HG03521 (cell line): ENCODE results near the gene ATP6V1F.
"Not testable (repeated sequence)": the region's sequence is repeated elsewhere in the genome, so short reads cannot be mapped to it uniquely, and the experiment has no call there.

Experiments
- ATAC-seq: cut with Tn5 transposase; IDR thresholded peaks from one replicate; pipeline ENCODE4 v1.9.1; 2021; ENCODE audit warnings: mild to moderate bottlenecking, moderate library complexity; ENCODE audit not compliant: unreplicated experiment

ATP6V1F gene

DNA sequence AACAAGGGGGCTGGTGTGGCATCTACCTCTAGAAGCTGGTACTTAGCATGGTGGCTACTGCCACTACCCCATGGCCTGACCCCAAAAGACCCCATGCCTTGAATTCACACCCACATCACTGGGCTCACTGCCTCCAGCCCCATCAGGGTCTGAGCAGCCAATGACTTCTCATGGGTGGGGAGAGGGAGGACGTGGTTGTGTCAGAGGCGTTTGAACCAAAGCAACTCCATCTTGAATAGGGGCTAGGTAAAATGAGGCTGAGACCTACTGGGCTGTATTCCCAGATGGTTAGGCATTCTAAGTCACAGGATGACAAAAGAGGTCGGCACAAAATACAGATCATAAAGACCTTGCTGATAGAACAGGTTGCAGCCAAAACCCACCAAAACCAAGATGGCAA, 32.7 kb downstream of the ATP6V1F start:
- no peak for ATAC-seq

- ATAC-seq: no peak
Measured at GRCh38 chr7:128899392-128899791, 36.7 kb downstream of the ATP6V1F start.

DNA sequence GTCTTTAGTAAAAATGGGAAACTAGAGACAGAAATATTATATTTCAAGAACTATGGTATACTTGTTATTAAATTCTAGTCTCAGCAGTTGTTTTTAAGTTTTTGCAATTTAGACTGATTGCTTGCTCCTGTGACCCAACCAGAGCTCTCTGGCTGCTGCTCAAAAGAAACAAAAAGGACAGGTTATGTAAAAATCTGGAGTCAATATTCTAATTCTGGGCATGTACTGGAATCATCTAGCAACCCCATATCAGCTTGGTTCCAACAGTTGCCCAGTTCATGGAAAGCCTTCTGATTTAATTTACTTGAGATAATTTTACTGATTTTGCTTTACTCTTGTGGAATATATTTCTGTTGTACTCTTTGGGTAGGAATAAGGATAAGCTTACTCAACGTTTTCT, 37.6 kb downstream of the ATP6V1F start:
- no peak for ATAC-seq

- no peak for ATAC-seq
Measured at GRCh38 chr7:128902761-128903585, 40.3 kb downstream of the ATP6V1F start.

DNA sequence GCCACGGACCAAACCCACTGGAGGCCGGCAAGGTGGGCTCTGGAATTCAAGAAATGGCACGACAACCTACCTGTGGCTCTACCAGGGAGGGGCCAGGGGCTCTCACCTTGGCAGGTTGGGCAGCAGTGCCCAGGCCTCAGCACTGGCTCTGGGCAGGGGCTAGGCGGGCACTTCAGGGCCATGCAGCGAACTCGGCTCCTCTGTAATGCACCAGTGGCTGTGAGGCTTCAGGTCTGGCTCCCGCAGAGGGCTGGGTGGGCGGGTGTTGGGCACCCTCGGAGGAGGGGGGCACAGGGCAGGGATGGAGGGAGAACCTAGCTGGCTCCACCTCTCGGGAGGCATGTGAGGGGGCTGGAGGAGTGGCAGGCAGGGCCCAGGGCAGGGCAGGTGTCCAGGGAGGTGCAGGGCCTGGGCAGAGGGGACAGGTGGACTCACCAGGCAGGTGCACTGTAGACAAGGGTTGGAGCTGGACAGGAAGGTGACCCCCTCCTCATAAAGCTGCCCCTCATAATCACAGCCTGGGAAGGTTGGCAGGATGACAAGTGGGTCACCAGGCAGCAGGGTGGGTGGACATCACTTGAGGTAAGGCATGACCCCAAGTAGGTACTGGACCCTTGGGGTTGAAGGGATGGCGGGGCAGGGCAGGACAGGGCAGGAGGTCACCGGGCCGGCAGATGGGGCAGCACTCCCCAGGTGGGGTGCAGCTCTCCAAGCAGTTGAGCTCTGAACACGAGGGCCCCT, 41.1 kb downstream of the ATP6V1F start:
- no peak for ATAC-seq

DNA sequence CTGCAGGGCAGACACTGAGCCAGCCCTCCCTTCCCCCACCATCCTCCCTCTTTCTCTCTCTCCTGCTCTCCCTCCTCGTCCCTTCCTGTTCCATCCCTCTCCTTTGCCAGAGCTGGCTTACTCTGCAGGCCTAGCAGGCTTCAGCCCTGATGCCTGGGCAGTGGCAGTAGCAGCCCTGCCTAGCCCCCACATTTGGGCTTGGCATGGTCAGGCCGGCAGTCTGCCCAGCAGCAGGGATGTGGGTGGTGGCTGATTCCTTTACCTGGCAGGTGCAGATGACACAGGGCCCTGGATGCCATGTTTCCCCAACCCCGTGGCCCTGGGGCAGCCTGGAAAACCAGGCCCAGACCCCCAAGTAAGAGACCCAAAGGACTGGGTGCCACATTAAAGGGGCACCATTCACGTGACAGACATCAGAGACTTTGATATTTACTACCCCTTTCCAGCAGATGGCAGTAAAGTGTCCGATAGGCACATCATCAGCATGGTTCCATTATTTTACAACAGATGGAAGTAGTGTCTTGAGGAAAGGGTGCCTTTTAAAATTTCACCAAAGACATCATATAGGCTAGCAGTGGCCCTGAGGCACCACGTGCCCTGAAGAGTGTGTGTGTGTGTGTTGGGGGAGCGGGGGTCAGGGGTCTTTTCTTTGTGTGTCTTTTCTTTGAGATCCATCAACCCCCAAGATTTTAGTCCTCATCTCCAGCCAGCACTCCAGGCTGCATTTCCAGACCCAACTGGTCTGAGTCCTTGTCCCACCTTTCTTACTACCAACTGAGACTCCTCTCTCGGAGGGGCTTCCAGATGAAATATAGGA, 41.9 kb downstream of the ATP6V1F start:
- no peak for ATAC-seq

- ATAC-seq: no peak
Measured at GRCh38 chr7:128906001-128906765, 43.5 kb downstream of the ATP6V1F start.

- ATAC-seq: no peak
Measured at GRCh38 chr7:128906766-128907559, 44.3 kb downstream of the ATP6V1F start.

DNA sequence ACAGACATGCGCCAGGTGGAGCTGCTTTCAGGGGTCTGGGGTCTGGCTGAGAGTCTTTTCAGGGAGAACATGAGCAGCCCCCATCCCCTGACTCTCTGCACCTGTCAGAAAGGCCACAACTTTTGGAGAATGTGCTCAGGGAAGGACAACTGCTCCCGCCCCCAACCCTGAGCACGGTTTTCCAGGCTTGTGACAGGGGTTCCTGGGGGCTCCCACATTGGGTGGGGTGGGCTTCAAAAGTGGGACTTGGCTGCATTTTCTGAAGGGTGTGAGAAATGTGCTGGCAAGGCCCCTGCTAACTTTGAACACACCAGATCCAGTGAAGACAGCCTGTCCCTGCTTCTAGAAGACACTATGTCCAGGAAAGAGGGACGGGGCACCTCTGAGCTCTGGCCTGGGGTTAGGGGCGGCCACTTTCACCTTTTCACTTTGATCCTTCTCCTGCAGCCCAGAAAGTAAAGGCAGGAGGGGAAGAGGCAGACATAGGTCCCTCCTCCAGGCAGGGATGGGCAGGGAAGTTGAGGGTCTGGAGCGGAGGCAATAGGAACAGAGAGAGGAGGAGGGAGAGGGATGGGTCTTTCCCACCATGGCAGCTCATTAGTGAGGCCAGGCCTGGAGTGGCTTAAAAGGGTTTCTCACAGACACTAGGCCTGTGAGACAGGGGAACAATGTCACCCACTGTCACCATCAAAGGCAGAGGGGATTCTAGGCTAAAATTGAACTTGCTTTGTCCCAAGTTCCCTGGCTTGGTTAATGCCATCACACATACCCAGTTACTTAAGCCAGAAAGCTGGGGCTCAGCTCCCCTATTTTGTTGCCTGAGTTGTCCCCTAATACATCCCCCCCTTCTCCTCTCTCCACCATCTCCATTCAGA, 46.3 kb downstream of the ATP6V1F start:
- no peak for ATAC-seq

DNA sequence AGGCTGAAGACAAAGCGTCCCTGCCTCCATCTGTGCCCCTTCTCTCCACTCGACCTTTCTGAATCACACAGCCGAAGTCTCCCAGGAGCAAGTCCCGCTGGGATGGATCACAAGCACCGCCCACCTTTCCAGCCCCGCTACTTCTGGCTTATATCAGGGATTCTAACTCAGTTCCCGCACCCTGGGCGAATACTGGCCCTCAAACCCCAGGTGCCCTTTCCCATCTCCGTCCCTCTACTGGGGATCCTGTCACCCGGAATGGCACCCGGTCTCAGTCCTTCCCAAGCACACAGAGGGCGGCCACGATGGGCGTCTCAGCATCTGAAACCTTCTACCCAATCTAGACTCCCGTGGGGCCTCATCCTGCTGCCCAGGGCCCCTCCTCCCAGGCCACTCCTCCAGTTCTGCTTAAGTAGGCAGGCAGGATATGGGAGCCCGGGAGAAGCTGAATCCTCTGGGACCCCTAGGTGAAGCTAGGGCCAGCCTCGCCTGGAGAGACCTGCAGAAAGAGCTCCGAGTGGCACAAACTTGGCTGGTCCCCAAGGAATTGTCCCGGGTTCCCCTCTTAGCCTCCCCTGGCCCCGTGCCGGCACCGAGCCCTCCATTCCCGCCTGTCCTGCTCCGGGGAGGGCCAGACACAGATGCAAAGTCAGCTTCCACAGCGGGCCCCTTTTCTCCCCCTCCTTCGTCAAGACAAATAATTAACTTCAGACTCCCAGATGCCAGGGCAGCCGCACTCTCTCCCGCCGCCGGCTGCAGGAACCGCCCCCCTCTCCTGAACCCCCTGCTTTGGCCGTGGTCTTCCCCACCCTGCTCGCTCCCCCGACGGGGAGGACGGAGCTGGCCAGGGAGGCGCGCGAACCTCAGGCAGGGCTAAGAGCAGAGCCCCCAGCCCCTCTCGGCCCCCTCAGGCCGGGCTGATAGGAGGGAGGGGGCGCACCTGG, 47.2 kb downstream of the ATP6V1F start:
- no peak for ATAC-seq

- no peak for ATAC-seq
Measured at GRCh38 chr7:128910569-128910945, 47.9 kb downstream of the ATP6V1F start, which contains the start of gene KCP. Gene KCP (minus strand): TSS chr7:128910709. CDS start chr7:128910676, 33 bp downstream.

DNA sequence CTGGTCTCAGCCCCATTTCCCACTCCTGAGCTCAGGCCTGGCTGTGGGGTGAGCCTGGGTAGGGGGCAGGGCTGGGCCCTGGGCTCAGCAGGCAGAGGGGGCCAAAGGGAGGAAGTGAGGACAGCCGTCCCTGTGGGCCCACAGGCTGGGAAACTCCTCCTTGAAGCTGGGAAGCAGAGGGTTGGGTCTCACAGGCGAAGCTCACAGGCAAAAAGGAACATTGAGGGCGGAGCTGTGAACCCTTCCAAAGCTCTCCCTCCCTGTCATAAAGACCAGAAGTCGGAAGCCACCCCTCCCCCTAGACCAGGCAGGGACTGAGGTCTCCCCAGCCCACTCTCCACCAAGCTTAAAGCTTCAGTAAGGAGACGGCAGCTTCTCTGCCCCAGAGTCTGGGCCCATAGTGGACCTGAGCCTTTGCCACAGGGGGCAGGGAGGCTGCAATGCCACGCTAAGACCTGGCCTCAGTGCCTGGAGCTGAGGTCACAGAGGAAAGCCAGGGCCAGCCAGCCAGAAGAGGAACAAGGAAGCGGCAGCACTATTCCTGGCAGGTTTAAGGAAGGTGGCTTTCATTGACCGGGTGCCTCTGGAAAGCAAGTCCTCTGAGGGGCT, 48.9 kb downstream of the ATP6V1F start:
- ATAC-seq: no peak

GRCh38 chr7:128912281-128912680, 49.6 kb downstream of the ATP6V1F start:
- ATAC-seq: no peak

GRCh38 chr7:128912709-128913495, 50.2 kb downstream of the ATP6V1F start:
- ATAC-seq: not testable (repeated sequence)

DNA sequence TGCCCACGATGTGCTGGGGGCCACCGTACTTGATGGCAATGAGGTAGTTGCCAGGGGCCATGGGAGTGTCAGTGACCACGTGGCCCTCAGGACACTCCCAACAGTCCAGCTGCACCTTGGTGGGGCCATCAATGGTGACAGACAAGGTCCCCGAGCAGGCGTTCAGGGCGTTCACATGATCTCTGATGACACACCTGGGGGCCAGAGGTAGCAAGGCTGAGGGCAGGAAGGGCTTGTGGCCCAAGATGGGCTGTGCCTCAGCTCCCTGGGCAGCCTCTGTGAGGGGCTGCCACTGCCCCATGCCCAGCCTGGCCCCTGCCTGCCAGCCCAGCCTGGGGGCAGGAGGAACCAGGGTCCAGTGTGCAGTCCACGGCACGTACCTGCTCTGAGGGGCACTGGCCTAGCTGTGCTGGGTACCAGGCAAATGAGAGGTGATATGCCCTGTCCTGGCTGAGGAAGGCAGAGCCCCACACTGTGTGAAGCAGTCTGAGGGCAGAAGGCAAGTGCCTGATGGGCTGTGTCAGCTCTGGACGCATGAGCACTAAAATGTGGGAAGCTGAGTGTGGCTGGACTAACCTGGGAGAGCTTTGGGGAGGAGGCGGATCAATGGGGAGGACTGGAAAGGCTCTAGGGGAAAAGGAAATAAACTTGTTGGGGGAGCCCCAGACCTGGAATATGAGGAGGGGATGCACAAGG, 51.4 kb downstream of the ATP6V1F start:
- ATAC-seq: no peak
